Heart left ventricle (tissue), 16 donors: ENCODE results near the gene ARHGAP24. TPM values are rescaled to one million over a fixed set of nuclear protein-coding genes. Genes with fewer than 3 reads are reported as not detected.
A peak's percentile ranks its signal among the peaks of the same experiment; 100 is the strongest.

ENCODE experiments used
- ATAC-seq, 4 donors: fragments of 200-7000 bp; cut with Tn5 transposase; one replicate each; pipeline ENCODE4 v1.9.1; 2020 to 2022; ENCODE audit warnings: moderate library complexity in 4 of 4, mild to moderate bottlenecking in 3 of 4, moderate number of reproducible peaks in 1 of 4
- DNase-seq, 5 donors: peaks; one replicate each; pipeline ENCODE4 v3.0.0-alpha.2; 2020
- H3K27ac ChIP-seq, 12 donors: fragments of 200-600 bp; sonication (generic) in 4 of 12; one replicate each; pipeline versions ENCODE4 v1.5.0 to v1.8.0; 2016 to 2022; ENCODE audit warnings: mild to moderate bottlenecking in 2 of 12
- H3K27me3 ChIP-seq, 9 donors: fragments of 200-600 bp; sonication (generic) in 2 of 9; one replicate each; pipeline versions ENCODE4 v1.5.1 to v1.8.0; 2016 to 2022; ENCODE audit warnings: mild to moderate bottlenecking in 3 of 9
- H3K36me3 ChIP-seq, 9 donors: fragments of 200-600 bp; sonication (generic) in 2 of 9; one replicate each; pipeline versions ENCODE4 v1.5.0 to v1.8.0; 2018 to 2022; ENCODE audit warnings: mild to moderate bottlenecking in 2 of 9
- H3K4me1 ChIP-seq, 12 donors: fragments of 200-600 bp; sonication (generic) in 4 of 12; one replicate each; pipeline versions ENCODE4 v1.5.0 to v1.8.0; 2016 to 2022; ENCODE audit warnings: mild to moderate bottlenecking in 3 of 12
- H3K4me3 ChIP-seq, 12 donors: fragments of 200-600 bp; sonication (generic) in 4 of 12; one replicate each; pipeline versions ENCODE4 v1.5.0 to v1.8.0; 2017 to 2022; ENCODE audit warnings: mild to moderate bottlenecking in 9 of 12, moderate library complexity in 4 of 12
- H3K9me3 ChIP-seq, 12 donors: fragments of 200-600 bp; sonication (generic) in 4 of 12; one replicate each; pipeline versions ENCODE4 v1.5.0 to v1.8.0; 2016 to 2022; ENCODE audit warnings: mild to moderate bottlenecking in 1 of 12
- CTCF ChIP-seq, 12 donors: fragments of 200-600 bp; sonication (generic) in 4 of 12; IDR thresholded peaks; one replicate each; pipeline versions ENCODE4 v1.5.0 to v1.8.0; 2018 to 2022; ENCODE audit warnings: antibody characterized with exemption in 12 of 12, mild to moderate bottlenecking in 5 of 12
- POLR2A ChIP-seq, 2 donors: fragments of 450-650 bp; IDR thresholded peaks; one replicate each; pipeline ENCODE4 v1.6.1; 2017; ENCODE audit warnings: antibody characterized with exemption in 2 of 2, mild to moderate bottlenecking in 2 of 2, moderate library complexity in 2 of 2
- WGBS, 4 donors: extraction: QIAGEN DNeasy Blood & Tissue Kit in 2 of 4; methylation state at CpG; one replicate each; pipeline versions ENCODE4 v1.1.5 to v1.1.7; 2013 to 2018; 5-methylcytosine and 5-hydroxymethylcytosine counted together
- intact Hi-C, 10 donors: fragments of 100-400 bp; cut with DNase I; formaldehyde crosslinking; loops; one replicate each; pipeline versions ENCODE4 v1.11.1 to v1.14.2; 2022
- polyA plus RNA-seq, 2 donors: library from polyadenylated mRNA; stranded (reverse); fragments of 200-250 nt; gene quantifications; one replicate each; pipeline ENCODE4 v1.2.3, GENCODE V29; 2013
- total RNA-seq, 9 donors: library from RNA; depleted of rRNA in 2 of 9; stranded (reverse); fragments of >200 nt in 2 of 9; fragmentation: NEBNext Ultra II Directional in 3 of 9; extraction: Animal tissue kit (Norgen Biotek cat#: 25700) in 3 of 9; gene quantifications; one replicate each; pipeline versions ENCODE4 v1.1.0 to v1.2.4, GENCODE V29; 2016 to 2023
- donor health status: ischemic (EF 13 %, LVEDD 7.1; RV severe dilation, severe dysfunction).
- donor health status: healthy with polysubstance abuse.
- donor health status: DM: no; HTN: yes; CAD: no.
- donor health status: DM: no; HTN: no; CAD: no.
- donor health status: ischemic (EF 25% LVEDD 6.9; RV normal size, moderate dysfunction).
- donor health status: ischemic (EF 25% LVEDD 5.7; RV mildly dilated, moderate dysfunction).
- donor health status: healthy.
- donor health status: DM: yes; HTN: yes; CAD: no.
- donor health status: ischemic (EF 35%, LVEDD 5.7; RV mildly dilated, moderate dysfunction).
- donor health status: nonischemic (EF 11% LVEDD 7.7; RV severe dilation, severe dysfunction).
- donor health status: DM: yes; HTN: yes; CAD: no.
- donor health status: PGD.
- donor health status: ischemic (EF 29% LVEDD 5.4; RV normal size, mild dysfunction).
- donor health status: nonischemic (EF 23%, LVEDD 6.1; RV moderate dilation, normal function).

Gene ARHGAP24
- total and polyA plus RNA-seq, 11 donors = 4.5 to 36.9 (median 18.9) TPM

- intact Hi-C loops = loop anchor here in 1 of 10 donors (10.0 kb wide), 1 partner anchor 302 kb away; no protein-coding TSS in a partner anchor
- H3K9me3 ChIP-seq = no peaks in the 10 kb centered on the region
- H3K36me3 ChIP-seq = no peaks in the 10 kb centered on the region
- no peak overlapping the region for H3K4me3 ChIP-seq
- ATAC-seq = peak; percentile 24 to 82 (median 54)
- peak overlapping the region in 6 of 12 donors; percentile 16 to 50 (median 27) for H3K27ac ChIP-seq
- WGBS, 4 donors = 65 to 75% (median 69%) methylated on average over 2 of the region's 2 CpGs
- H3K27me3 ChIP-seq = no peaks in the 10 kb centered on the region
- TF ChIP-seq POLR2A (IDR thresholded peaks at IDR 0.05) (no peak), CTCF (IDR thresholded peaks at IDR 0.05) (no peak)
- no peak for DNase-seq
- peaks cover 0 to 10% (median 0%) of the 10 kb centered on the region in 12 donors for H3K4me1 ChIP-seq
Measured at GRCh38 chr4:85446141-85446861, 28.6 kb upstream of the ARHGAP24 start.

- TF ChIP-seq CTCF (IDR thresholded peaks at IDR 0.05) = no peak
- no peak for TF ChIP-seq POLR2A (IDR thresholded peaks at IDR 0.05)
- DNase-seq = no peak
Measured at GRCh38 chr4:85448906-85449890, 25.8 kb upstream of the ARHGAP24 start.

GRCh38 chr4:85452058-85452731, 22.8 kb upstream of the ARHGAP24 start:
- 28 to 51% (median 50%) methylated on average over 3 of the region's 3 CpGs for WGBS, 4 donors
- no peak for DNase-seq
- Histone ChIP-seq H3K4me3 (no peak overlapping the region), H3K27me3 (no peaks in the 10 kb centered on the region), H3K27ac (no peak overlapping the region), H3K36me3 (no peaks in the 10 kb centered on the region), H3K9me3 (peaks cover 0 to 4% (median 0%) of the 10 kb centered on the region in 12 donors), H3K4me1 (peaks cover 0 to 8% (median 0%) of the 10 kb centered on the region in 12 donors)
- ATAC-seq = no peak
- intact Hi-C loops = no loop called here
- no peak for TF ChIP-seq CTCF (IDR thresholded peaks at IDR 0.05)
- TF ChIP-seq POLR2A (IDR thresholded peaks at IDR 0.05) = no peak

More at GRCh38 chr4:85448906-85449890, 25.8 kb upstream of the ARHGAP24 start:
- Histone ChIP-seq H3K27me3 (no peaks in the 10 kb centered on the region), H3K27ac (no peak overlapping the region), H3K4me1 (peaks cover 0 to 10% (median 2%) of the 10 kb centered on the region in 12 donors), H3K9me3 (no peaks in the 10 kb centered on the region), H3K36me3 (no peaks in the 10 kb centered on the region), H3K4me3 (no peak overlapping the region)
- intact Hi-C loops = loop anchor here in 1 of 10 donors (10.0 kb wide), 1 partner anchor 304 kb away; no protein-coding TSS in a partner anchor
- ATAC-seq = no peak
- WGBS, 4 donors = 67 to 81% (median 76%) methylated on average over 6 of the region's 6 CpGs
